Mesenchymal stem cell (in vitro differentiated cells and primary cell): ENCODE results near the gene ZNF593OS.

Experiments used
- DNase-seq: peaks from one replicate; pipeline ENCODE4 v3.0.0-alpha.2; 2013
- H2AFZ ChIP-seq: one replicate; pipeline ENCODE4 v1.6.1; 2013; ENCODE audit warnings: low read depth, mild to moderate bottlenecking, control low read depth, inconsistent platforms, low read length, moderate library complexity
- H2AK5ac ChIP-seq: 2 replicates; pipeline ENCODE4 v1.6.1; 2013; ENCODE audit warnings: low read length, moderate library complexity, mild to moderate bottlenecking, inconsistent platforms; ENCODE audit not compliant: severe bottlenecking
- H2BK120ac ChIP-seq: one replicate; pipeline ENCODE4 v1.6.1; 2013; ENCODE audit warnings: low read depth, mild to moderate bottlenecking, inconsistent platforms, low read length, moderate library complexity
- H2BK12ac ChIP-seq, 2 experiments: one replicate each; pipeline ENCODE4 v1.6.1; 2013; ENCODE audit warnings: inconsistent platforms in 2 of 2, low read length in 2 of 2, mild to moderate bottlenecking in 2 of 2, moderate library complexity in 2 of 2, control low read depth in 1 of 2
- H2BK15ac ChIP-seq: one replicate; pipeline ENCODE4 v1.6.1; 2013; ENCODE audit warnings: mild to moderate bottlenecking, low read depth, inconsistent platforms; ENCODE audit not compliant: poor library complexity, severe bottlenecking
- H2BK5ac ChIP-seq: 2 replicates; pipeline ENCODE4 v1.6.1; 2013; ENCODE audit warnings: low read depth, mild to moderate bottlenecking, low read length, control low read depth, inconsistent platforms; ENCODE audit not compliant: poor library complexity, severe bottlenecking
- H3K14ac ChIP-seq, 2 experiments: one replicate each; pipeline ENCODE4 v1.6.1; 2013; ENCODE audit warnings: inconsistent platforms in 2 of 2, low read length in 2 of 2, control low read depth in 1 of 2, mild to moderate bottlenecking in 1 of 2, moderate library complexity in 1 of 2
- H3K18ac ChIP-seq, 2 experiments: one replicate each; pipeline ENCODE4 v1.6.1; 2013; ENCODE audit warnings: inconsistent platforms in 2 of 2, low read length in 2 of 2, control low read depth in 1 of 2, low read depth in 1 of 2, mild to moderate bottlenecking in 1 of 2
- H3K23ac ChIP-seq, 2 experiments: one replicate each; pipeline ENCODE4 v1.6.1; 2013; ENCODE audit warnings: inconsistent platforms in 2 of 2, low read length in 2 of 2, mild to moderate bottlenecking in 2 of 2, moderate library complexity in 2 of 2, control low read depth in 1 of 2
- H3K27ac ChIP-seq: 2 replicates; pipeline ENCODE4 v1.5.1; 2013; ENCODE audit warnings: mild to moderate bottlenecking, moderate library complexity, low read length, control low read depth, inconsistent platforms; ENCODE audit not compliant: poor library complexity, severe bottlenecking
- H3K27me3 ChIP-seq, 2 experiments: 2 replicates each; pipeline versions ENCODE4 v1.6.1 to v1.7.0; 2013; ENCODE audit warnings: low read length in 2 of 2, mild to moderate bottlenecking in 2 of 2, moderate library complexity in 2 of 2, control low read depth in 1 of 2, inconsistent platforms in 1 of 2; ENCODE audit not compliant: control insufficient read depth in 1 of 2, insufficient read depth in 1 of 2
- H3K36me3 ChIP-seq, 2 experiments: 2 replicates each; pipeline versions ENCODE4 v1.6.1 to v1.7.0; 2013; ENCODE audit warnings: low read length in 2 of 2, control low read depth in 1 of 2, inconsistent platforms in 1 of 2, low read depth in 1 of 2, mild to moderate bottlenecking in 1 of 2; ENCODE audit not compliant: insufficient read depth in 2 of 2, control insufficient read depth in 1 of 2
- H3K4ac ChIP-seq, 2 experiments: one replicate each; pipeline ENCODE4 v1.6.1; 2013; ENCODE audit warnings: inconsistent platforms in 2 of 2, low read length in 2 of 2, mild to moderate bottlenecking in 2 of 2, moderate library complexity in 2 of 2, control low read depth in 1 of 2, low read depth in 1 of 2
- H3K4me1 ChIP-seq: 2 replicates; pipeline ENCODE4 v1.6.1; 2013; ENCODE audit warnings: low read depth, low read length, control low read depth; ENCODE audit not compliant: control insufficient read depth, insufficient read depth
- H3K4me2 ChIP-seq: 2 replicates; pipeline ENCODE4 v1.6.1; 2013; ENCODE audit warnings: low read length, mild to moderate bottlenecking, inconsistent platforms; ENCODE audit not compliant: poor library complexity, severe bottlenecking
- H3K4me3 ChIP-seq, 2 experiments: 2 replicates each; pipeline versions ENCODE4 v1.5.1 to v1.7.0; 2013; ENCODE audit warnings: low read length in 2 of 2, mild to moderate bottlenecking in 2 of 2, control low read depth in 1 of 2, low read depth in 1 of 2; ENCODE audit not compliant: insufficient read depth in 1 of 2
- H3K79me1 ChIP-seq: replicated peaks from 2 replicates; pipeline ENCODE4 v1.6.1; 2013; ENCODE audit warnings: mild to moderate bottlenecking, control low read depth, low read length, inconsistent platforms; ENCODE audit not compliant: poor library complexity, severe bottlenecking
- H3K9ac ChIP-seq: 2 replicates; pipeline ENCODE4 v1.7.0; 2013; ENCODE audit warnings: mild to moderate bottlenecking, low read length, moderate library complexity
- H3K9me3 ChIP-seq: 2 replicates; pipeline ENCODE4 v1.7.0; 2013; ENCODE audit warnings: mild to moderate bottlenecking, low read length; ENCODE audit not compliant: control insufficient read depth
- H4K8ac ChIP-seq: one replicate; pipeline ENCODE4 v1.6.1; 2013; ENCODE audit warnings: inconsistent platforms, mild to moderate bottlenecking, low read length, moderate library complexity
- H4K91ac ChIP-seq: one replicate; pipeline ENCODE4 v1.6.1; 2013; ENCODE audit warnings: mild to moderate bottlenecking, low read length, inconsistent platforms
- WGBS: methylation state at CpG from one replicate; pipeline ENCODE4 v1.1.7; 2013; ENCODE audit warnings: mixed read lengths; 5-methylcytosine and 5-hydroxymethylcytosine counted together

The ZNF593OS gene

DNA sequence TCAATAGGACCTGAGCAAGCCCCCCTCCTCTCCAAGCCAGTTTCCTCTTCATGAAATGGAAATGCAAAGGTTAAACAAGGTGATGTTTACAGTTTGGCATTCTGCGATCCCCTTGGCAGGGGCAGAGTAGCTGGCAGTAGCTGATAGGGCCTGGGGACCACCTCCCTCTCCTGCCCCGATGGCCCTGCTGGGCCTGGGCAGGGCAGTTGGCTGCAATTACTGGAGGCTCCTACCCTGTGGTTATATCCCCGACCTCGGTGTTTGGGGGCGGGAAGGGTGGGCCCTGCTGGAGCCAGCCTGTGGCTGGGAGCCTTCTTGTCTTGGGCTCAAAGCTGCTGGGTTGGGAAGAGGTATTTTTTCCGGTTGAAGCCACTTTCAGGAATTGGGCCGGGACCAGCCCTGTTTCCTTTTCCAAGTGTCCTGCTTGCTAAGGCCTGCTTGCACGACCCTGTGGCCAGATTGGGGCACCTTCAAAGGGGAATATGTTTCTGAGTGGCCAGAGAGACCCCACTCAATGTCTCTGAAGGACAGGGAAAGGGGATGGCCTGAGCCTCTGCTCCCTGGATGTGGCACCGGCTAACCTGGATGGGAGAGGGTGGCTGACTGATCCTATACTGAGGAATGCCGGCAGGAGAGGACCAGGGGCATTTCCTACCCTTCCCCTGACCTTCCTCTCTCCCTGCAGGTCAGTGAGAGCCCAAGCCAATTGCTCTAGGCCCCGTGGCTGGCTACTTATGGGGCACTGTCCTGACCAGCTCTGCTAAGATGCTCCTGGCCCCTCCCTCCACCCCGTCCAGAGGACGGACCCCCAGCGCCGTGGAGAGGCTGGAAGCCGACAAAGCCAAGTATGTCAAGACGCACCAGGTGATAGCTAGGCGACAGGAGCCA, 10.9 kb downstream of the ZNF593OS start:
- Histone ChIP-seq H3K23ac (peak overlapping the region in 1 of 2 experiments; percentile 54), H2BK12ac (no peak overlapping the region), H3K27ac (no peak overlapping the region), H2AK5ac (no peak overlapping the region), H3K4me1 (peaks cover 25% of the 10 kb centered on the region), H3K9me3 (no peaks in the 10 kb centered on the region), H3K36me3 (no peaks in the 10 kb centered on the region), H3K4ac (peak overlapping the region in 1 of 2 experiments; percentile 46), H3K27me3 (peaks cover 62 to 83% of the 10 kb centered on the region in 2 experiments), H3K14ac (peak overlapping the region in 1 of 2 experiments; percentile 46), H2BK5ac (no peak overlapping the region), H3K79me1 (no peaks in the 10 kb centered on the region), H2BK15ac (no peak overlapping the region), H4K8ac (peak overlapping the region; percentile 81), H2BK120ac (no peak overlapping the region), H4K91ac (peak overlapping the region; percentile 11), H3K18ac (peak overlapping the region; percentile 40 to 58), H3K4me2 (peak overlapping the region; percentile 78), H3K9ac (peak overlapping the region; percentile 32), H3K4me3 (peak overlapping the region; percentile 37 to 66), H2AFZ (peak overlapping the region; percentile 43)
- WGBS, result 44% methylated on average over 18 of the region's 18 CpGs
- no peak for DNase-seq

DNA sequence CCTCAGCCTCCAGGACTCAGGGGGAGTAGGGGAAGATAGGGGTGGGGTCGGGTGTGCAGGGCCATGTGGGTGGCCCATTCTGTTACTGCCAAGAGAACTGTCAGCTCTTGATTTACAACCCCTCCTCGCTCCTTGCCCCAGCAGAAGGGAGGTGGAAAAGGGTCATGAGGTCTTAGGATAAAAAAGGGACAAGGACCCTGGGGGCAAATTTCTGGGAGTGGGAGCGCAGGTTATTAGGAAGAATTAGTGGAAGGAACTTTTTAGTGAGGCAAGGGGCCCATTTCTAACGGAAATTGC, 11.9 kb downstream of the ZNF593OS start:
- H3K9ac ChIP-seq, result no peak overlapping the region
- no peak overlapping the region for H4K8ac ChIP-seq
- H2BK120ac ChIP-seq, result no peak overlapping the region
- H3K79me1 ChIP-seq, result no peaks in the 10 kb centered on the region
- no peak overlapping the region for H3K18ac ChIP-seq
- no peak overlapping the region for H2AK5ac ChIP-seq
- no peak for DNase-seq
- no peak overlapping the region for H2AFZ ChIP-seq
- H3K4ac ChIP-seq, result no peak overlapping the region
- H3K4me1 ChIP-seq, result peaks cover 23% of the 10 kb centered on the region
- no peak overlapping the region for H2BK12ac ChIP-seq
- H2BK15ac ChIP-seq, result no peak overlapping the region
- H3K9me3 ChIP-seq, result no peaks in the 10 kb centered on the region
- no peak overlapping the region for H2BK5ac ChIP-seq
- H3K23ac ChIP-seq, result no peak overlapping the region
- H3K27ac ChIP-seq, result no peak overlapping the region
- H3K14ac ChIP-seq, result no peak overlapping the region
- H3K4me2 ChIP-seq, result no peak overlapping the region
- H3K27me3 ChIP-seq, result peaks cover 73 to 85% of the 10 kb centered on the region in 2 experiments
- H3K4me3 ChIP-seq, result no peak overlapping the region
- H4K91ac ChIP-seq, result no peak overlapping the region
- no peaks in the 10 kb centered on the region for H3K36me3 ChIP-seq
- 52% methylated on average over 4 of the region's 4 CpGs for WGBS

DNA sequence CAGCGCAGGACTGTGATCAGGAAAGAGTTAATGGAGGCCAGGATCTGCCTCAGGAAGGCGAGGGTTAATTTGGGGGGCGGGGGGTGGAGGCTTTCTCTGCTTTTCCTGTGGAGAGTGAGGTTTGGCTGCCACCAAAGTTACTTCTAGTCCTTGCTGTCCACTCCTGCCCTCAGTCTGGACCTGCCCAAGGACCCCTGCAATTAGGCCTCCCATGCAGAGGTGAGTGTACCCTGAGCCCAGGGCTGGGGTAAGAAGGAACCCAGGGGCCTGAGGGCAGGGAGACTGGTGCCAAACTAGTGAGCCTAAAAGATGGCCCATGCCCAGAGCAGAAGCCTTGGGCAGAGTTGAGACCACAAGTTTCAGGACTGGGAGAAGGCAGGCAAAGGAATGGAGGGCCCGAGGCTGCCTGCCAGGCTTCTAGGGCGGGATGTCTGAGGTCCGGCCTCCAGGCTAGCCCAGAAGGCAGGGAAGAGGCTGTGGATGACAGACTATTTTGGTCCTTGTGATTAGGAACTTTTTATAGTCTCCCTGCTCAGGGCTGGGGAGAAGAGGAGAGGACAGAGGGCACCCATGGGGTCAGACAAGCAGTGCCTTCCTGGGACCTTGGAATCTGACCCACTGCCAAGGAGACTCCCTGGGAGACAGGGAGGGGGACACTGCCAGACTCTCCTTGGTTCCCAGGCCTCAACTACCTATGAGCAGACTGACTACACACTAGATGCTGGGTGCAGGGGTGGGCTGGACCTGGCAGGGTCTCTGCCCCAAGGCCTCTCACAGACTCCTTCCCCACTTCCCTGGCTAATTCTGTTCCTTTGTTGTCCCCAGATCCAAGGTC, 12.5 kb downstream of the ZNF593OS start, which contains the start of gene FAM110D:
Gene FAM110D (plus strand): TSS at position 172 of the 835 bp plus-strand sequence. CDS start 2,213 bp downstream, outside the sequence.
- no peak within 1 kb of the TSS for H2BK15ac ChIP-seq
- no peak within 1 kb of the TSS for H3K14ac ChIP-seq
- peak within 1 kb of the TSS in 1 of 2 experiments; percentile 21 for H3K18ac ChIP-seq
- 38% methylated on average over 6 of the region's 6 CpGs for WGBS
- peaks cover 79 to 86% of the 10 kb centered on the region in 2 experiments for H3K27me3 ChIP-seq
- H3K4me3 ChIP-seq, result no peak within 1 kb of the TSS
- H3K79me1 ChIP-seq, result no peaks in the 10 kb centered on the region
- no peak within 1 kb of the TSS for H3K27ac ChIP-seq
- no peak within 1 kb of the TSS for H2AK5ac ChIP-seq
- H2AFZ ChIP-seq, result peak within 1 kb of the TSS; percentile 67
- H3K36me3 ChIP-seq, result no peaks in the 10 kb centered on the region
- peak within 1 kb of the TSS; percentile 13 for H2BK120ac ChIP-seq
- H4K91ac ChIP-seq, result peak within 1 kb of the TSS; percentile 18
- no peaks in the 10 kb centered on the region for H3K9me3 ChIP-seq
- no peak within 1 kb of the TSS for H2BK5ac ChIP-seq
- H2BK12ac ChIP-seq, result peak within 1 kb of the TSS in 1 of 2 experiments; percentile 16
- peak within 1 kb of the TSS; percentile 15 to 24 for H3K4ac ChIP-seq
- peaks cover 19% of the 10 kb centered on the region for H3K4me1 ChIP-seq
- no peak within 1 kb of the TSS for H4K8ac ChIP-seq
- no peak within 1 kb of the TSS for H3K4me2 ChIP-seq
- DNase-seq, result no peak
- no peak within 1 kb of the TSS for H3K9ac ChIP-seq
- peak within 1 kb of the TSS in 1 of 2 experiments; percentile 47 for H3K23ac ChIP-seq
